Loucy (cell line): ENCODE data around the gene EGFL7.

ENCODE experiments used
- EZH2phosphoT487 ChIP-seq: fragments of 200-600 bp; IDR thresholded peaks from 2 replicates; pipeline ENCODE4 v1.6.1; 2018; ENCODE audit warnings: antibody characterized with exemption, mild to moderate bottlenecking, moderate library complexity, borderline replicate concordance
- TF ChIP-seq, protein P1 (sequence below): fragments of 200-600 bp; sonication (generic); conservative IDR thresholded peaks from 2 replicates; pipeline ENCODE4 v1.5.1; 2014; ENCODE audit warnings: mild to moderate bottlenecking, antibody characterized with exemption, low read length

GRCh38 chr9:136658849-136659535, 3.7 kb upstream of the EGFL7 start:
- TF ChIP-seq, protein P1, sequence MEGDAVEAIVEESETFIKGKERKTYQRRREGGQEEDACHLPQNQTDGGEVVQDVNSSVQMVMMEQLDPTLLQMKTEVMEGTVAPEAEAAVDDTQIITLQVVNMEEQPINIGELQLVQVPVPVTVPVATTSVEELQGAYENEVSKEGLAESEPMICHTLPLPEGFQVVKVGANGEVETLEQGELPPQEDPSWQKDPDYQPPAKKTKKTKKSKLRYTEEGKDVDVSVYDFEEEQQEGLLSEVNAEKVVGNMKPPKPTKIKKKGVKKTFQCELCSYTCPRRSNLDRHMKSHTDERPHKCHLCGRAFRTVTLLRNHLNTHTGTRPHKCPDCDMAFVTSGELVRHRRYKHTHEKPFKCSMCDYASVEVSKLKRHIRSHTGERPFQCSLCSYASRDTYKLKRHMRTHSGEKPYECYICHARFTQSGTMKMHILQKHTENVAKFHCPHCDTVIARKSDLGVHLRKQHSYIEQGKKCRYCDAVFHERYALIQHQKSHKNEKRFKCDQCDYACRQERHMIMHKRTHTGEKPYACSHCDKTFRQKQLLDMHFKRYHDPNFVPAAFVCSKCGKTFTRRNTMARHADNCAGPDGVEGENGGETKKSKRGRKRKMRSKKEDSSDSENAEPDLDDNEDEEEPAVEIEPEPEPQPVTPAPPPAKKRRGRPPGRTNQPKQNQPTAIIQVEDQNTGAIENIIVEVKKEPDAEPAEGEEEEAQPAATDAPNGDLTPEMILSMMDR, result no peak
- no peak for TF ChIP-seq EZH2phosphoT487
